SU-DHL-6 (cell line): Measurements from ENCODE around the gene ETV1.

Experiments
- H2AFZ ChIP-seq: fragments of 200-600 bp; sonication (generic); 2 replicates; pipeline ENCODE4 v1.6.1; 2014; ENCODE audit warnings: low read depth, mild to moderate bottlenecking, moderate library complexity, mixed read lengths, antibody characterized with exemption, low read length; ENCODE audit not compliant: severe bottlenecking
- H3F3A ChIP-seq: fragments of 200-600 bp; shearing (Covaris generic); 2 replicates; pipeline ENCODE4 v1.6.0; 2016; ENCODE audit warnings: antibody characterized with exemption, mild to moderate bottlenecking; ENCODE audit not compliant: insufficient read depth
- H3K27ac ChIP-seq: fragments of 200-600 bp; sonication (generic); 2 replicates; pipeline ENCODE4 v1.5.1; 2016; ENCODE audit warnings: low read depth, mild to moderate bottlenecking, low read length, moderate library complexity, mixed read lengths
- H3K27me3 ChIP-seq: fragments of 200-600 bp; sonication (generic), shearing (Covaris generic); 2 replicates; pipeline ENCODE4 v1.6.0; 2014; ENCODE audit warnings: mild to moderate bottlenecking, low read length
- H3K36me3 ChIP-seq: fragments of 200-600 bp; sonication (generic); 2 replicates; pipeline ENCODE4 v1.6.1; 2014; ENCODE audit warnings: mild to moderate bottlenecking, low read length, mixed read lengths
- H3K4me2 ChIP-seq: fragments of 300-600, 200-600 bp; shearing (Covaris generic), sonication (generic); 2 replicates; pipeline ENCODE4 v1.6.0; 2014; ENCODE audit warnings: low read length, low read depth, mild to moderate bottlenecking; ENCODE audit not compliant: poor library complexity, severe bottlenecking
- H3K4me3 ChIP-seq: fragments of 200-600 bp; sonication (generic); 2 replicates; pipeline ENCODE4 v1.5.1; 2014; ENCODE audit warnings: antibody characterized with exemption, low read length, mild to moderate bottlenecking, mixed read lengths; ENCODE audit not compliant: insufficient read depth, poor library complexity, severe bottlenecking
- H3K79me2 ChIP-seq: fragments of 200-600 bp; sonication (generic); 2 replicates; pipeline ENCODE4 v1.6.1; 2014; ENCODE audit warnings: mild to moderate bottlenecking, low read length, moderate library complexity; ENCODE audit not compliant: insufficient read depth
- H3K9ac ChIP-seq: fragments of 200-600 bp; sonication (generic); 2 replicates; pipeline ENCODE4 v1.7.0; 2014; ENCODE audit warnings: mild to moderate bottlenecking, low read length
- H3K9me2 ChIP-seq: fragments of 200-600 bp; sonication (generic); replicated peaks from 2 replicates; pipeline ENCODE4 v1.6.1; 2014; ENCODE audit warnings: low read length; ENCODE audit not compliant: insufficient read depth
- H3K9me3 ChIP-seq: fragments of 200-600 bp; sonication (generic); 2 replicates; pipeline ENCODE4 v1.6.1; 2014; ENCODE audit warnings: low read length, mixed read lengths; ENCODE audit not compliant: insufficient read depth
- H4K20me1 ChIP-seq: fragments of 200-600 bp; sonication (generic); 2 replicates; pipeline ENCODE4 v1.6.1; 2014; ENCODE audit warnings: low read depth, mild to moderate bottlenecking, antibody characterized with exemption, low read length, moderate library complexity, mixed read lengths
- CTCF ChIP-seq: fragments of 200-600 bp; sonication (generic); IDR thresholded peaks from one replicate; pipeline ENCODE4 v1.5.1; 2017; ENCODE audit warnings: antibody characterized with exemption, mild to moderate bottlenecking, low read length, moderate library complexity; ENCODE audit not compliant: insufficient read depth, poor library complexity, severe bottlenecking
- EZH2phosphoT487 ChIP-seq: fragments of 200-600 bp; sonication (generic), shearing (Covaris generic); conservative IDR thresholded peaks from 2 replicates; pipeline ENCODE4 v1.6.1; 2018; ENCODE audit warnings: mild to moderate bottlenecking, antibody characterized with exemption, low read length, moderate library complexity, mixed read lengths

The ETV1 gene

GRCh38 chr7:13963925-13964324, 25.5 kb downstream of the ETV1 start:
- Histone ChIP-seq H3K4me2 (no peak overlapping the region), H3F3A (no peaks in the 10 kb centered on the region), H3K27me3 (no peaks in the 10 kb centered on the region), H3K9me2 (no peaks in the 10 kb centered on the region), H3K9me3 (no peaks in the 10 kb centered on the region), H4K20me1 (no peaks in the 10 kb centered on the region), H3K79me2 (no peaks in the 10 kb centered on the region), H3K36me3 (no peaks in the 10 kb centered on the region), H3K27ac (no peak overlapping the region), H2AFZ (no peak overlapping the region), H3K9ac (no peak overlapping the region), H3K4me3 (no peak overlapping the region)
- no peak for TF ChIP-seq EZH2phosphoT487
- no peak for TF ChIP-seq CTCF

- TF ChIP-seq EZH2phosphoT487 (no peak), CTCF (no peak)
- Histone ChIP-seq H3K9me3 (no peaks in the 10 kb centered on the region), H4K20me1 (no peaks in the 10 kb centered on the region), H3K36me3 (no peaks in the 10 kb centered on the region), H3F3A (no peaks in the 10 kb centered on the region), H3K27me3 (no peaks in the 10 kb centered on the region), H3K4me2 (no peak overlapping the region), H3K4me3 (no peak overlapping the region), H3K27ac (no peak overlapping the region), H3K9me2 (no peaks in the 10 kb centered on the region), H2AFZ (no peak overlapping the region), H3K9ac (no peak overlapping the region), H3K79me2 (no peaks in the 10 kb centered on the region)
Measured at GRCh38 chr7:13955494-13955893, 34.0 kb downstream of the ETV1 start.

GRCh38 chr7:13953368-13953767, 36.1 kb downstream of the ETV1 start:
- Histone ChIP-seq H3K9me2 (no peaks in the 10 kb centered on the region), H3K9ac (no peak overlapping the region), H3K36me3 (no peaks in the 10 kb centered on the region), H3K27ac (no peak overlapping the region), H3K9me3 (no peaks in the 10 kb centered on the region), H3F3A (no peaks in the 10 kb centered on the region), H2AFZ (no peak overlapping the region), H3K27me3 (no peaks in the 10 kb centered on the region), H4K20me1 (no peaks in the 10 kb centered on the region), H3K4me2 (no peak overlapping the region), H3K79me2 (no peaks in the 10 kb centered on the region), H3K4me3 (no peak overlapping the region)
- TF ChIP-seq CTCF = no peak
- TF ChIP-seq EZH2phosphoT487 = no peak
